Fibroblast of pulmonary artery (primary cell): ENCODE results near the gene ELL.

Experiments
- DNase-seq: peaks from one replicate; pipeline ENCODE4 v3.0.0-alpha.2; 2010; ENCODE audit warnings: low read depth
- H3K4me3 ChIP-seq: replicated peaks from 2 replicates; pipeline ENCODE4 v1.5.1; 2011; ENCODE audit warnings: low read depth, mild to moderate bottlenecking, control low read depth, low read length, moderate library complexity
- TF ChIP-seq, protein P1 (sequence below): IDR thresholded peaks from 2 replicates; pipeline ENCODE4 v1.5.1; 2011; ENCODE audit warnings: mild to moderate bottlenecking, control low read depth, low read length, inconsistent platforms; ENCODE audit errors: missing control alignments

Gene ELL

DNA sequence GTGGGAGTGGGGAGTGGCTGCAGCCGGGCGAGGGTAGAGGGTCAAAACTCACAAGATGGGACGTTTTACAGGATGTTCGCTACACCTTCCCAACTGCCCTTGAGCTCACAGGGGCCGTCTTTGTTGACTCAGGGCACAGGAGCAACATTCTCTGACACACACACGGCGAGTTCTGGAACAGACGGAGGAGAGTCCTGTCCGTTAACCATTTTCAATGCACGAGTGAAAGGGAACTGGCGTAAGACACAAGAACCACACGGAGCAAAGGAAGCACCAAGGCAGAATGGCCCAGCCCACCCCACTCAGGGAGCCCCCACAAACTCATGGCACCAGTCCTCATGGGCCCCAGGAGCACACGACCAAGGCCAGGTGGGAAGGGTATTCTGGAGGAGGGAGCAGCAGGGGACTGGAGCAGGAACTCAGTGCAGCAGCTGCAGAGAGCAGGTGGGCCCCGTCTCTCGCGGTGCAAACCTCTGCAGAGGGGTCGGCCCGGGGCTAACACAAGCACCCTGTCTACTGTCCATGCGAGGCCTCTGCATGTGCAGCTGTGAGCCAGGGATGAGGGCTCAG, 46.0 kb downstream of the ELL start:
- no peak for DNase-seq
- no peak overlapping the region for H3K4me3 ChIP-seq
- TF ChIP-seq, protein P1, sequence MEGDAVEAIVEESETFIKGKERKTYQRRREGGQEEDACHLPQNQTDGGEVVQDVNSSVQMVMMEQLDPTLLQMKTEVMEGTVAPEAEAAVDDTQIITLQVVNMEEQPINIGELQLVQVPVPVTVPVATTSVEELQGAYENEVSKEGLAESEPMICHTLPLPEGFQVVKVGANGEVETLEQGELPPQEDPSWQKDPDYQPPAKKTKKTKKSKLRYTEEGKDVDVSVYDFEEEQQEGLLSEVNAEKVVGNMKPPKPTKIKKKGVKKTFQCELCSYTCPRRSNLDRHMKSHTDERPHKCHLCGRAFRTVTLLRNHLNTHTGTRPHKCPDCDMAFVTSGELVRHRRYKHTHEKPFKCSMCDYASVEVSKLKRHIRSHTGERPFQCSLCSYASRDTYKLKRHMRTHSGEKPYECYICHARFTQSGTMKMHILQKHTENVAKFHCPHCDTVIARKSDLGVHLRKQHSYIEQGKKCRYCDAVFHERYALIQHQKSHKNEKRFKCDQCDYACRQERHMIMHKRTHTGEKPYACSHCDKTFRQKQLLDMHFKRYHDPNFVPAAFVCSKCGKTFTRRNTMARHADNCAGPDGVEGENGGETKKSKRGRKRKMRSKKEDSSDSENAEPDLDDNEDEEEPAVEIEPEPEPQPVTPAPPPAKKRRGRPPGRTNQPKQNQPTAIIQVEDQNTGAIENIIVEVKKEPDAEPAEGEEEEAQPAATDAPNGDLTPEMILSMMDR = no peak

DNA sequence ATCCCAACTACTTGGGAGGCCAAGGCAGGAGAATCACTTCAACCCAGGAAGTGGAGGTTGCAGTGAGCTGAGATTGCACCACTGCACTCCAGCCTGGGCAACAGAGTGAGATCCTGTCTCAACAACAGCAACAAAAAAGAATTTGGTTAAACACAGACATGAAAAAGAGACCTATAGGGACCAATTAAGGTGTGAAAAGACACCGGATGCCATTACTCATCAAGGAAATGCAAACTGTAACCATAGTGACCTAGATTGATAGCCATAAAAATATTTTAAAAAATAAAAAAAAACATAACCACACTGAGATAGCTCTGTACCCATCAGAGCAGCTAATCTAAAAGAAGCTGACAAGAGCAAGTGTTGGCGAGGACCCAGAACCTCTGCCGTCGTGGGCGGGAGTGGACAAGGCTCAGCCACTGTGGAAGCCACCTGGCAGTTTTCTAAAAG, 46.8 kb downstream of the ELL start:
- no peak overlapping the region for H3K4me3 ChIP-seq
- TF ChIP-seq, protein P1 = no peak
- no peak for DNase-seq

DNA sequence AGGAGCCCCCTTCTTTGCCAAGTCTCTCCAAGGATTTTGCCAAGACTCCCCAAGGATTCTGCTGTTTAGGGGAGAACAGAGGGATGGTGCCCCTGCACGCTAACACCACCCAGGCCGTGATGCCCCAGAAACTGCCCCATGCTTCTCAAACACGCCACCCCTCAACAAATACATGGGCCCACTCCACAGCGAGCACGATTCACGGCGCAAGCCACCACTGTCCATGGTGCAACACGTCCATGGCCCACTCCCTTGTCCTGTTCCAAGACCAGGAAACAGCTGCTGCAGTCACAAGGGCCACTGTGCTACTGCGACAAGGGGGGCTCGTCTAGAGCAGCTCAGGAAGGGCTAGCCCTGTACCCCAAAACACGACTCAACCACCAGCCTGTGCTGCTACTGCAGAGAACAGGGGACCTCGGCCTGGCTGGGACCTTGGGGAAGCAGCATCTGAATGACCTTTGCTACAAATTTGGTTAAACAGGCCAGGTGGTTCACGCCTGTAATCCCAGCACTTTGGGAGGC, 47.4 kb downstream of the ELL start:
- no peak for DNase-seq
- H3K4me3 ChIP-seq = no peak overlapping the region
- TF ChIP-seq, protein P1 = no peak

DNA sequence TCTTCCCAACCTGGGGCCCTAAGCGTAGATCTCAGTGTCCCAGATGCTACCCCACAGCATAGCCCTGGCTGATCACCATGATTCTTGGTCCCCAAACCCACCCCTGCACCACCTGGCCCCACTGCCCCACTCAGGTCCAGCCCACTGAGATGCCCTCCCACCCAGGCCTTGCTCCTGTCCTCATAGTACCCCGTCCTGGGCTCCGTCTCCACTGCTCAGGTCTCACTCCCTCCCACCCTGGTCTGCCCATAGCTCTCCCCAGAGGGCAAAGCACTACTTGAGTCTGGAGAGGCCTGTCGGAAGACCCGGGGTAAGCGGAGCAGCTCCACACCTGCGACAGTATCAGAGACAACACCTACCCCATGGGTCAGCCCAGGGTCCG, 48.2 kb downstream of the ELL start:
- TF ChIP-seq, protein P1 = no peak
- DNase-seq = no peak
- H3K4me3 ChIP-seq = no peak overlapping the region

DNA sequence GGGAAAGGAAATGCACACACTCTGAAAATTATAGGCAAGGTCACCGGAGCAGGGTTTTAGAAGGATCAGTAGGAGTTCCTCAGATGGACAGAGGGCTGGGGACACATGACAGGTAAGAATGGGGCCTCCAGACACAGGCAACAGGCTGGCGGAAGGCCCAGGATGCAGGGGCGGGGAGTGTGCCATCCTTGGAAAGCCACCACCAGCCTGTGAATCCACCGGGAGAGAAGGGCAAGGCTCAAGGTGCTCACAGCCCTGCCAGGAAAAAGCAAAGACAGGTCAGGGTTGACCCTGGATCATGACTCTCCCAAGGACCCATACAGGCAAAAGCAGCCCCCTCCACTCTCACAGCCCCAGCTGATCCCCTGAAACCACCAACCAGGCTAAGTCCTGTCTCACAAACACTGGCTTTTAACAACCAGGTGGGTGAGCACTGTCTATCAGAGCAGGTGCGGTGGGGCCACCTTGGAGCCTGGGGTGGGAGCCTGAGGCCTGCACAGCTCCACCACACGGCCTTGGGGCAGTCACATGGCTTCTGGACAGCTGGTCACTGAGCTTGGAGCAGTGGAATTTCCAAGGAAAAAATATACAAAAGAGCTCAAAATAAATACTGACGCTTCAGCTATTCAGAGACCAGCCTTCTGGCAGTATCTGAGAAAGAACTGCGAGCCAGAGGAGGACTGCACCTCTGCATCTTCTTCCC, 48.7 kb downstream of the ELL start:
- DNase-seq = no peak
- TF ChIP-seq, protein P1 = no peak
- H3K4me3 ChIP-seq = no peak overlapping the region

DNA sequence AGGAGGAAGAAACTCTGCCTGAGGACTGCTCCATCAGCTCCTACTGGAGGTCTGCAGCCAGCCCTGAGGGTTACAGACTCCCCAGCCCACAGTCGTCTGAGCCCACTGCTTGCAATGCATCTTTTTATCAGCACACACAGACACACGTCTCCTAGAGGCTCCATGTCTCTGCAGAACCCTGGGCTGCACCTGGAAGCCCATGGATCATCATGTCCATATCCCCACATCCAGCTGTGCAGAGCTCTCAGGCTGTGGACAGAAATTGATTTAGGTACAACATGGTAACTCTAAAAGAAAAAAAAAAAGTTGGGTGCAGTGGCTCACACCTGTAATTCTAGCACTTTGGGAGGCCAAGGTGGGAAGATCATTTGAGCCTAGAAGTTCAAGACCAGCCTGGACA, 51.1 kb downstream of the ELL start:
- TF ChIP-seq, protein P1 = no peak
- no peak for DNase-seq
- H3K4me3 ChIP-seq = no peak overlapping the region
